ENCODE measurements around the gene HOATZ. TPM values are rescaled to one million over a fixed set of nuclear protein-coding genes. Genes with fewer than 3 reads are reported as not detected.

The HOATZ gene
- total RNA-seq, 1 donor from 2014 or later: not detected

DNA sequence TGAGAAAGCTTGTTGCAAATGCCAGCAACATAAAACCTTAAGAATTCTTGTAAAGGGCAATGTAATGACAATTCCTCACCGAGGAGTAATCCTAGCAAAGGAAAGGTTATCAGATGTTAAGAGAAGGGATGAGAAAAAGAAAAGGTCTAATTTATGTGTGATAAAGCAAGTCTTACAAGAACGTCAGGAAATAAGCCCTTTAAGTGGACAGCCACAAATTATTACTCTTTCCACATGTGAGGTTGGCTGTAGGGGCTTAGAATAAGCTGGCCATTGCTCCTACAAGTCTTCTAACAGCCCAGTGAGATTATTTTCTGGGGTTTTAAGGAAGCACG is 35.3 kb downstream of the HOATZ start:
- intact Hi-C loops (cut with DNase I): no loop called here
- DNase-seq (ENCODE audit: extremely low spot score in 2 of 2): no peak
- TF ChIP-seq POLR2A (IDR thresholded peaks at IDR 0.05): no peak
- no peak for TF ChIP-seq POLR2AphosphoS5 (IDR thresholded peaks at IDR 0.05; ENCODE audit: insufficient read depth in 1 of 2, low read depth in 1 of 2)
- TF ChIP-seq CTCF (IDR thresholded peaks at IDR 0.05): no peak
- H3K4me1 ChIP-seq: peaks cover 19% of the 10 kb centered on the region
- no peak overlapping the region for H3K27ac ChIP-seq
- H3K36me3 ChIP-seq: no peaks in the 10 kb centered on the region
- H3K27me3 ChIP-seq: no peaks in the 10 kb centered on the region
- H3K4me3 ChIP-seq: no peak overlapping the region
- no peaks in the 10 kb centered on the region for H3K9me3 ChIP-seq

- TF ChIP-seq POLR2A (IDR thresholded peaks at IDR 0.05): no peak
- no peak for TF ChIP-seq POLR2AphosphoS5 (IDR thresholded peaks at IDR 0.05; ENCODE audit: insufficient read depth in 1 of 2, low read depth in 1 of 2)
- no peak for TF ChIP-seq CTCF (IDR thresholded peaks at IDR 0.05)
- Histone ChIP-seq H3K27ac (no peak overlapping the region), H3K4me1 (peaks cover 19% of the 10 kb centered on the region), H3K9me3 (no peaks in the 10 kb centered on the region), H3K4me3 (no peak overlapping the region), H3K27me3 (no peaks in the 10 kb centered on the region), H3K36me3 (no peaks in the 10 kb centered on the region)
- DNase-seq (ENCODE audit: extremely low spot score in 2 of 2): no peak
- intact Hi-C loops (cut with DNase I): no loop called here
Measured at GRCh38 chr11:111550258-111550657, 35.7 kb downstream of the HOATZ start.

DNA sequence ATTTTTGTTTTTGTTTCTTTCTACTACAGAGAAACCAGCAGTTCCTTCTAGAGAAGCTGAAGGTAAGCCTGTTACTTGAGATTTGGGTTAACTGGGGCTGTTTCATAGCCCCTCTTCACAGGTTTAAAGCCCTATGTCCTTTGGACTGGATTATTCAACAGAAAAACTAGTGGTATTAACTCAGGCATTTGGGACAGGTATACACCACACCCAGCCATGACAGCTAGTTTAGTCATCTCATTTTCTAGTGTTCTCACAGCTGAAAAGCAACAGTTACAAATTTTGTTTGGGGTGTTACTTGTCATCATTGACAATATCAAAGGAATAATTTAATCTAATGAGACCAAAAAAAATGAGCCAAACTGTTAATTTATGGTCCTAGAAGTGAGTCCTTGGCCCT is 40.0 kb downstream of the HOATZ start:
- Histone ChIP-seq H3K27ac (no peak overlapping the region), H3K4me1 (peaks cover 3% of the 10 kb centered on the region), H3K9me3 (no peaks in the 10 kb centered on the region), H3K27me3 (no peaks in the 10 kb centered on the region), H3K4me3 (no peak overlapping the region), H3K36me3 (no peaks in the 10 kb centered on the region)
- TF ChIP-seq POLR2AphosphoS5 (IDR thresholded peaks at IDR 0.05; ENCODE audit: insufficient read depth in 1 of 2, low read depth in 1 of 2) (peak in 1 of 2 donors; percentile 57), POLR2A (IDR thresholded peaks at IDR 0.05) (no peak)
- intact Hi-C loops (cut with DNase I): no loop called here
- DNase-seq (ENCODE audit: extremely low spot score in 2 of 2): no peak

- Histone ChIP-seq H3K27ac (no peak overlapping the region), H3K4me1 (no peaks in the 10 kb centered on the region), H3K9me3 (no peaks in the 10 kb centered on the region), H3K36me3 (no peaks in the 10 kb centered on the region), H3K4me3 (no peak overlapping the region), H3K27me3 (no peaks in the 10 kb centered on the region)
- no peak for DNase-seq (ENCODE audit: extremely low spot score in 2 of 2)
- intact Hi-C loops (cut with DNase I): no loop called here
- TF ChIP-seq POLR2AphosphoS5 (IDR thresholded peaks at IDR 0.05; ENCODE audit: insufficient read depth in 1 of 2, low read depth in 1 of 2): no peak
- TF ChIP-seq POLR2A (IDR thresholded peaks at IDR 0.05): no peak
- TF ChIP-seq CTCF (IDR thresholded peaks at IDR 0.05): no peak
Measured at GRCh38 chr11:111555255-111555654, 40.7 kb downstream of the HOATZ start.

DNA sequence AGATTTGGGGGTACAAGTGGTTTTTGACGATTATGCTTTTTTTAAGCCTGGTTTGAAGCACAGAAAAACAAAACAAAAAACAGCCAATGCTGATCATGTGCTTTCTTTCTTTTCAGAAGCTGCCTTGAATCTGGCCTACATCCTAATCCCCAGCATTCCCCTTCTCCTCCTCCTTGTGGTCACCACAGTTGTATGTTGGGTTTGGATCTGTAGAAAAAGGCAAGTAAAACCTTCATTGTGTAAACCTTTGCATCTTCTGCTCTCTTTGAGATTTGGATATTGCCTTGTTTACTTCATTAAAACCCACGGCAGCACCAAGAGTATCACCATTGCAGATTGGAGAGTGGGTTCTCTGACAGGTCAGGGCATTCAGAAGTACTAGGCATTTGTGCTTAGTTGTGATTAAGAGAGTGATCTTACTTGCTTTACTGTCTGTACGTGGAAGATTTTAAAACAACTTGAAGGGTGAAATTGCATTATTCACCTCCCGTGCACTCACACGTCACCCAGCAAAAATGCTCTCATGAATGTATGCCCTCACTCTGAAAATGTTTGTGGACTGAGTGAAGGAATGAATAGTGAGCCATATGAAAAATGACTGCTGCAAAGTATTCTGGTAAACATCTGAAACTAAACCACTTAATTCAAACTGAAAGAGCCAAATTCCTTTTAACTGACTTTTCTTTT is 43.0 kb downstream of the HOATZ start:
- Histone ChIP-seq H3K27me3 (no peaks in the 10 kb centered on the region), H3K4me3 (no peak overlapping the region), H3K9me3 (no peaks in the 10 kb centered on the region), H3K4me1 (peaks cover 6% of the 10 kb centered on the region), H3K27ac (peak overlapping the region; percentile 56), H3K36me3 (no peaks in the 10 kb centered on the region)
- TF ChIP-seq POLR2A (IDR thresholded peaks at IDR 0.05): no peak
- peak in 1 of 2 donors; percentile 31 for TF ChIP-seq POLR2AphosphoS5 (IDR thresholded peaks at IDR 0.05; ENCODE audit: insufficient read depth in 1 of 2, low read depth in 1 of 2)
- no peak for DNase-seq (ENCODE audit: extremely low spot score in 2 of 2)
- intact Hi-C loops (cut with DNase I): no loop called here

GRCh38 chr11:111559800-111560464 is 45.4 kb downstream of the HOATZ start:
- TF ChIP-seq CTCF (IDR thresholded peaks at IDR 0.05) (no peak), POLR2A (IDR thresholded peaks at IDR 0.05) (no peak), POLR2AphosphoS5 (IDR thresholded peaks at IDR 0.05; ENCODE audit: insufficient read depth in 1 of 2, low read depth in 1 of 2) (no peak)
- Histone ChIP-seq H3K27ac (no peak overlapping the region), H3K4me1 (peaks cover 6% of the 10 kb centered on the region), H3K4me3 (no peak overlapping the region), H3K36me3 (no peaks in the 10 kb centered on the region), H3K9me3 (no peaks in the 10 kb centered on the region), H3K27me3 (no peaks in the 10 kb centered on the region)
- no peak for DNase-seq (ENCODE audit: extremely low spot score in 2 of 2)
- intact Hi-C loops (cut with DNase I): no loop called here

Data from vagina (tissue), 2 donors.